ENCODE measurements around the gene BAZ2A. TPM values are rescaled to one million over a fixed set of nuclear protein-coding genes. Genes with fewer than 3 reads are reported as not detected.
A peak's percentile ranks its signal among the peaks of the same experiment; 100 is the strongest.
"Not testable (repeated sequence)": the region's sequence is repeated elsewhere in the genome, so short reads cannot be mapped to it uniquely, and the experiment has no call there.

The BAZ2A gene
- total RNA-seq, 1 donor from 2014 or later: 112 TPM

GRCh38 chr12:56581418-56582145, 48.5 kb downstream of the BAZ2A start:
- intact Hi-C loops (cut with DNase I): no loop called here
- Histone ChIP-seq H3K9me3 (no peaks in the 10 kb centered on the region), H3K36me3 (peaks cover 87% of the 10 kb centered on the region), H3K4me3 (no peak overlapping the region), H3K27me3 (ENCODE audit: low read depth) (no peaks in the 10 kb centered on the region), H3K4me1 (no peaks in the 10 kb centered on the region), H3K27ac (no peak overlapping the region)
- ATAC-seq (peak in 1 of 2 donors; percentile 26), DNase-seq (no peak)
- TF ChIP-seq, protein P1, sequence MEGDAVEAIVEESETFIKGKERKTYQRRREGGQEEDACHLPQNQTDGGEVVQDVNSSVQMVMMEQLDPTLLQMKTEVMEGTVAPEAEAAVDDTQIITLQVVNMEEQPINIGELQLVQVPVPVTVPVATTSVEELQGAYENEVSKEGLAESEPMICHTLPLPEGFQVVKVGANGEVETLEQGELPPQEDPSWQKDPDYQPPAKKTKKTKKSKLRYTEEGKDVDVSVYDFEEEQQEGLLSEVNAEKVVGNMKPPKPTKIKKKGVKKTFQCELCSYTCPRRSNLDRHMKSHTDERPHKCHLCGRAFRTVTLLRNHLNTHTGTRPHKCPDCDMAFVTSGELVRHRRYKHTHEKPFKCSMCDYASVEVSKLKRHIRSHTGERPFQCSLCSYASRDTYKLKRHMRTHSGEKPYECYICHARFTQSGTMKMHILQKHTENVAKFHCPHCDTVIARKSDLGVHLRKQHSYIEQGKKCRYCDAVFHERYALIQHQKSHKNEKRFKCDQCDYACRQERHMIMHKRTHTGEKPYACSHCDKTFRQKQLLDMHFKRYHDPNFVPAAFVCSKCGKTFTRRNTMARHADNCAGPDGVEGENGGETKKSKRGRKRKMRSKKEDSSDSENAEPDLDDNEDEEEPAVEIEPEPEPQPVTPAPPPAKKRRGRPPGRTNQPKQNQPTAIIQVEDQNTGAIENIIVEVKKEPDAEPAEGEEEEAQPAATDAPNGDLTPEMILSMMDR (IDR thresholded peaks at IDR 0.05): no peak

DNA sequence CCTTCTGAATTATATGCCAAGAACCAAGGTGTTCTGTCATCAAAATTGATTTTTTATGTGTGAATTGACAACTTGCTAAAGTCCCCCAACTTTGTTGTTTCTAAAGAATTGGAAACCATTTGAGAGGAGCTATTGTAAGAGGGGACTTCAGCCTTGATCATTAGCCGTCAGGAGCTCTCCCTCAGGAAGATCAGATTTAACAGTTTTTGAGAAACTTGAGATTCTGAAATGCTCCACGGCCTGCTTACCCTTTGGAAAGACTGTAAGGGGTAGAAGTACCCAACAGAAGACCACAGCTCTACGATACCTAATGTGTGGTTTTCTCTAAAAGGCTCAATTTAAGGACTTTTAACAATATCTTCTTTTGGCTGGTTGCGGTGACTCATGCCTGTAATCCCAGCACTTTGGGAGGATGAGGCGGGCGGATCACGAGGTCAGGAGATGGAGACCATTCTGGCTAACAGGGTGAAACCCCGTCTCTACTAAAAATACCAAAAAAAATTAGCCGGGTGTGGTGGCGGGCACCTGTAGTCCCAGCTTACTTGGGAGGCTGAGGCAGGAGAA, 51.1 kb downstream of the BAZ2A start:
- intact Hi-C loops (cut with DNase I): no loop called here
- H3K9me3 ChIP-seq: no peaks in the 10 kb centered on the region
- ATAC-seq: no peak

DNA sequence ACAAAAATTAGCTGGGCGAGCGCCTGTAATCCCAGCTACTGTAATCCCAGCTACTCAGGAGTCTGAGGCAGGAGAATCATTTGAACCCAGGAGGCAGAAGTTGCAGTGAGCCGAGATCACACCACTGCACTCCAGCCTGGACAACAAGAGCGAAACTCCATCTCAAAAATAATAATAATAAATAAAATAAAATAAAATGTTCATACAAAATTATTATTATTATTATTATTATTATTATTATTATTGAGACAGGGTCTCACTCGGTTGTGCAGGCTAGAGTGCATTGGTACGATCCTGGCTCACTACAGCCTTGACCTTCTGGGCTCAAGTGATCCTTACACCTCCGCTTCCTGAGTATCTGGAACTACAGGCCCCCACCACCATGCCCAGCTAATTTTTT, 52.9 kb downstream of the BAZ2A start:
- H3K4me3 ChIP-seq; H3K27ac ChIP-seq; intact Hi-C loops (cut with DNase I); ATAC-seq; H3K9me3 ChIP-seq; H3K4me1 ChIP-seq; DNase-seq; H3K27me3 ChIP-seq (ENCODE audit: low read depth): not testable (repeated sequence)
- peaks cover 83% of the 10 kb centered on the region for H3K36me3 ChIP-seq

More for the DNA sequence above, 51.1 kb downstream of the BAZ2A start:
- Histone ChIP-seq H3K4me3 (no peak overlapping the region), H3K36me3 (peaks cover 87% of the 10 kb centered on the region), H3K4me1 (no peaks in the 10 kb centered on the region), H3K27me3 (ENCODE audit: low read depth) (no peaks in the 10 kb centered on the region), H3K27ac (no peak overlapping the region)
- DNase-seq: no peak
- TF ChIP-seq, protein P1 (IDR thresholded peaks at IDR 0.05): no peak

- Histone ChIP-seq H3K27ac (no peak overlapping the region), H3K36me3 (peaks cover 61% of the 10 kb centered on the region), H3K9me3 (no peaks in the 10 kb centered on the region), H3K4me1 (peaks cover 33% of the 10 kb centered on the region), H3K27me3 (ENCODE audit: low read depth) (no peaks in the 10 kb centered on the region), H3K4me3 (no peak overlapping the region)
- intact Hi-C loops (cut with DNase I): loop anchor here (5.0 kb wide), 1 partner anchor 57 kb away; no protein-coding TSS in a partner anchor
- ATAC-seq: no peak
- DNase-seq: no peak
- TF ChIP-seq, protein P1 (IDR thresholded peaks at IDR 0.05): no peak
Measured at GRCh38 chr12:56574210-56574609, 55.9 kb downstream of the BAZ2A start.

- TF ChIP-seq, protein P1 (IDR thresholded peaks at IDR 0.05): no peak
- H3K27me3 ChIP-seq (ENCODE audit: low read depth): no peaks in the 10 kb centered on the region
- intact Hi-C loops (cut with DNase I): loop anchor here (5.0 kb wide), 1 partner anchor 55 kb away; no protein-coding TSS in a partner anchor
- peaks cover 52% of the 10 kb centered on the region for H3K4me1 ChIP-seq
- H3K27ac ChIP-seq: no peak overlapping the region
- DNase-seq (no peak), ATAC-seq (no peak)
- H3K9me3 ChIP-seq: no peaks in the 10 kb centered on the region
- H3K4me3 ChIP-seq: no peak overlapping the region
- H3K36me3 ChIP-seq: peaks cover 66% of the 10 kb centered on the region
Measured at GRCh38 chr12:56572288-56572687, 57.8 kb downstream of the BAZ2A start.

- peak overlapping the region; percentile 24 for H3K4me3 ChIP-seq
- ATAC-seq (peak; percentile 24 to 31), DNase-seq (no peak)
- H3K27ac ChIP-seq: peak overlapping the region; percentile 80
- H3K4me1 ChIP-seq: peaks cover 63% of the 10 kb centered on the region
- H3K9me3 ChIP-seq: no peaks in the 10 kb centered on the region
- H3K27me3 ChIP-seq (ENCODE audit: low read depth): no peaks in the 10 kb centered on the region
- TF ChIP-seq, protein P1 (IDR thresholded peaks at IDR 0.05): no peak
- intact Hi-C loops (cut with DNase I): loop anchor here (5.0 kb wide), 1 partner anchor 54 kb away; no protein-coding TSS in a partner anchor
- H3K36me3 ChIP-seq: peaks cover 58% of the 10 kb centered on the region
Measured at GRCh38 chr12:56571121-56571520, 59.0 kb downstream of the BAZ2A start.

Measured in lower lobe of right lung (tissue), 2 donors.